Lower lobe of right lung (tissue), 2 donors: Measurements from ENCODE around the gene MYMX. TPM values are rescaled to one million over a fixed set of nuclear protein-coding genes. Genes with fewer than 3 reads are reported as not detected.

ENCODE experiments used
- ATAC-seq, 2 donors: fragments of 200-7000 bp; cut with Tn5 transposase; one replicate each; pipeline ENCODE4 v1.9.1; 2020 to 2022; ENCODE audit warnings: mild to moderate bottlenecking in 2 of 2, moderate library complexity in 2 of 2
- DNase-seq: peaks from one replicate; pipeline ENCODE4 v3.0.0-alpha.2; 2020
- H3K27ac ChIP-seq: fragments of 200-600 bp; one replicate; pipeline ENCODE4 v1.8.0; 2022
- H3K27me3 ChIP-seq: fragments of 200-600 bp; one replicate; pipeline ENCODE4 v1.8.0; 2022; ENCODE audit warnings: low read depth
- H3K36me3 ChIP-seq: fragments of 200-600 bp; one replicate; pipeline ENCODE4 v1.8.0; 2022; ENCODE audit warnings: mild to moderate bottlenecking
- H3K4me1 ChIP-seq: fragments of 200-600 bp; one replicate; pipeline ENCODE4 v1.8.0; 2022
- H3K4me3 ChIP-seq: fragments of 200-600 bp; one replicate; pipeline ENCODE4 v1.8.0; 2022; ENCODE audit warnings: mild to moderate bottlenecking
- H3K9me3 ChIP-seq: fragments of 200-600 bp; one replicate; pipeline ENCODE4 v1.8.0; 2022
- CTCF ChIP-seq: fragments of 200-600 bp; IDR thresholded peaks from one replicate; pipeline ENCODE4 v1.8.0; 2022; ENCODE audit warnings: antibody characterized with exemption, mild to moderate bottlenecking
- intact Hi-C: fragments of 100-400 bp; cut with DNase I; formaldehyde crosslinking; loops from one replicate; pipeline ENCODE4 v1.11.0; 2022
- long read RNA-seq: library from polyadenylated mRNA; unstranded; transcript quantifications from one replicate; pipeline ENCODE4 v2.0.0, GENCODE V29; 2021
- total RNA-seq: library from RNA; stranded (reverse); fragmentation: NEBNext Ultra II Directional; extraction: Animal tissue kit (Norgen Biotek cat#: 25700); gene quantifications from one replicate; pipeline ENCODE4 v1.2.1, GENCODE V29; 2021
- donor health status: DM: no; HTN: yes; CAD: no; lungs with severe emphysema.

The MYMX gene
- not detected for total RNA-seq
- long read RNA-seq = 0 reads

GRCh38 chr6:44216677-44217331 lies at the start of gene MYMX:
MYMX (plus strand) TSS chr6:44216926; CDS start chr6:44217472, 546 bp downstream.
- Histone ChIP-seq H3K4me3 (no peak within 1 kb of the TSS), H3K9me3 (no peaks in the 10 kb centered on the region), H3K27ac (peak within 1 kb of the TSS; percentile 80), H3K4me1 (peaks cover 50% of the 10 kb centered on the region), H3K36me3 (no peaks in the 10 kb centered on the region), H3K27me3 (no peaks in the 10 kb centered on the region)
- ATAC-seq (no peak), DNase-seq (no peak)
- intact Hi-C loops = no loop called here
- TF ChIP-seq CTCF = no peak

GRCh38 chr6:44167567-44167966 lies 49.2 kb upstream of the MYMX start:
- intact Hi-C loops = no loop called here
- no peak for ATAC-seq
- no peak overlapping the region for H3K27ac ChIP-seq
- no peaks in the 10 kb centered on the region for H3K9me3 ChIP-seq
- no peak for DNase-seq
- TF ChIP-seq CTCF = no peak
- no peaks in the 10 kb centered on the region for H3K27me3 ChIP-seq
- H3K4me3 ChIP-seq = no peak overlapping the region
- H3K4me1 ChIP-seq = no peaks in the 10 kb centered on the region
- no peaks in the 10 kb centered on the region for H3K36me3 ChIP-seq

GRCh38 chr6:44169154-44169553 lies 47.6 kb upstream of the MYMX start:
- no peak for DNase-seq
- intact Hi-C loops = no loop called here
- no peak overlapping the region for H3K27ac ChIP-seq
- no peaks in the 10 kb centered on the region for H3K27me3 ChIP-seq
- H3K36me3 ChIP-seq = no peaks in the 10 kb centered on the region
- no peak for ATAC-seq
- H3K4me3 ChIP-seq = no peak overlapping the region
- H3K4me1 ChIP-seq = peaks cover 3% of the 10 kb centered on the region
- no peak for TF ChIP-seq CTCF
- H3K9me3 ChIP-seq = no peaks in the 10 kb centered on the region

- DNase-seq (no peak), ATAC-seq (no peak)
- intact Hi-C loops = loop anchor here (10.0 kb wide), 1 partner anchor 65 kb away; no protein-coding TSS in a partner anchor
- Histone ChIP-seq H3K27me3 (no peaks in the 10 kb centered on the region), H3K9me3 (no peaks in the 10 kb centered on the region), H3K36me3 (no peaks in the 10 kb centered on the region), H3K27ac (no peak overlapping the region), H3K4me3 (no peak overlapping the region), H3K4me1 (peaks cover 3% of the 10 kb centered on the region)
- no peak for TF ChIP-seq CTCF
These were observed 46.7 kb upstream of the MYMX start for GRCh38 chr6:44169886-44170570.

- no peak for TF ChIP-seq CTCF
- DNase-seq (no peak), ATAC-seq (peak in 1 of 2 donors; percentile 31)
- Histone ChIP-seq H3K4me1 (peaks cover 3% of the 10 kb centered on the region), H3K27ac (no peak overlapping the region), H3K9me3 (no peaks in the 10 kb centered on the region), H3K36me3 (no peaks in the 10 kb centered on the region), H3K4me3 (no peak overlapping the region), H3K27me3 (no peaks in the 10 kb centered on the region)
- intact Hi-C loops = loop anchor here (10.0 kb wide), 1 partner anchor 63 kb away; no protein-coding TSS in a partner anchor
These were observed 44.7 kb upstream of the MYMX start for GRCh38 chr6:44171899-44172546.
